Fibroblast of skin of abdomen (primary cell): ENCODE results near the gene ERBB4. TPM values are rescaled to one million over a fixed set of nuclear protein-coding genes. Genes with fewer than 3 reads are reported as not detected.
A peak's percentile ranks its signal among the peaks of the same experiment; 100 is the strongest.

Source experiments
- DNase-seq: peaks from one replicate; pipeline ENCODE4 v3.0.0-alpha.2; 2013
- polyA plus RNA-seq, 2 experiments: library from polyadenylated mRNA; unstranded; fragments of 120-200 nt; gene quantifications; one replicate each; pipeline ENCODE4 v1.2.1, GENCODE V29; 2013; ENCODE audit not compliant: insufficient read length in 2 of 2

The ERBB4 gene
- not detected for polyA plus RNA-seq (2013, experiment 1 of 2; ENCODE audit: insufficient read length)
- polyA plus RNA-seq (2013, experiment 2 of 2; ENCODE audit: insufficient read length): 0.06 TPM

GRCh38 chr2:212538305-212539071 is at the start of gene ERBB4:
Gene ERBB4, minus strand, starts transcription at chr2:212538802. Its CDS starts 272 bp downstream, at chr2:212538530.
- DNase-seq: no peak

GRCh38 chr2:212580117-212580516 is 41.5 kb upstream of the ERBB4 start:
- DNase-seq: no peak

GRCh38 chr2:212556296-212556695 is 17.7 kb upstream of the ERBB4 start:
- DNase-seq: no peak

GRCh38 chr2:212554233-212554632 is 15.6 kb upstream of the ERBB4 start:
- DNase-seq: no peak

- DNase-seq: no peak
Measured at GRCh38 chr2:212549941-212550340, 11.3 kb upstream of the ERBB4 start.

- no peak for DNase-seq
Measured at GRCh38 chr2:212549463-212549862, 10.9 kb upstream of the ERBB4 start.

GRCh38 chr2:212548455-212548819 is 9.8 kb upstream of the ERBB4 start:
- DNase-seq: peak; percentile 31

- no peak for DNase-seq
Measured at GRCh38 chr2:212547716-212548454, 9.3 kb upstream of the ERBB4 start.

GRCh38 chr2:212546669-212547068 is 8.1 kb upstream of the ERBB4 start:
- no peak for DNase-seq

GRCh38 chr2:212540341-212540740 is 1.7 kb upstream of the ERBB4 start:
- no peak for DNase-seq

- no peak for DNase-seq
Measured at GRCh38 chr2:212539072-212539880, 674 bp upstream of the ERBB4 start.

- DNase-seq: no peak
Measured at GRCh38 chr2:212537726-212538304, 787 bp downstream of the ERBB4 start.

GRCh38 chr2:212536817-212537725 is 1.5 kb downstream of the ERBB4 start:
- no peak for DNase-seq

- DNase-seq: no peak
Measured at GRCh38 chr2:212535996-212536816, 2.4 kb downstream of the ERBB4 start.

GRCh38 chr2:212534336-212534735 is 4.3 kb downstream of the ERBB4 start:
- DNase-seq: no peak

GRCh38 chr2:212532585-212532984 is 6.0 kb downstream of the ERBB4 start:
- DNase-seq: no peak

GRCh38 chr2:212532087-212532486 is 6.5 kb downstream of the ERBB4 start:
- no peak for DNase-seq

GRCh38 chr2:212531499-212531898 is 7.1 kb downstream of the ERBB4 start:
- no peak for DNase-seq

GRCh38 chr2:212530991-212531390 is 7.6 kb downstream of the ERBB4 start:
- DNase-seq: no peak

GRCh38 chr2:212530373-212530772 is 8.2 kb downstream of the ERBB4 start:
- DNase-seq: no peak
